ENCODE measurements around the gene ACACB. TPM values are rescaled to one million over a fixed set of nuclear protein-coding genes. Genes with fewer than 3 reads are reported as not detected.
A peak's percentile ranks its signal among the peaks of the same experiment; 100 is the strongest.

ACACB gene
- total and polyA plus RNA-seq, 7 experiments from 2014 or later: 3.8 to 58.3 (median 30.9) TPM

DNA sequence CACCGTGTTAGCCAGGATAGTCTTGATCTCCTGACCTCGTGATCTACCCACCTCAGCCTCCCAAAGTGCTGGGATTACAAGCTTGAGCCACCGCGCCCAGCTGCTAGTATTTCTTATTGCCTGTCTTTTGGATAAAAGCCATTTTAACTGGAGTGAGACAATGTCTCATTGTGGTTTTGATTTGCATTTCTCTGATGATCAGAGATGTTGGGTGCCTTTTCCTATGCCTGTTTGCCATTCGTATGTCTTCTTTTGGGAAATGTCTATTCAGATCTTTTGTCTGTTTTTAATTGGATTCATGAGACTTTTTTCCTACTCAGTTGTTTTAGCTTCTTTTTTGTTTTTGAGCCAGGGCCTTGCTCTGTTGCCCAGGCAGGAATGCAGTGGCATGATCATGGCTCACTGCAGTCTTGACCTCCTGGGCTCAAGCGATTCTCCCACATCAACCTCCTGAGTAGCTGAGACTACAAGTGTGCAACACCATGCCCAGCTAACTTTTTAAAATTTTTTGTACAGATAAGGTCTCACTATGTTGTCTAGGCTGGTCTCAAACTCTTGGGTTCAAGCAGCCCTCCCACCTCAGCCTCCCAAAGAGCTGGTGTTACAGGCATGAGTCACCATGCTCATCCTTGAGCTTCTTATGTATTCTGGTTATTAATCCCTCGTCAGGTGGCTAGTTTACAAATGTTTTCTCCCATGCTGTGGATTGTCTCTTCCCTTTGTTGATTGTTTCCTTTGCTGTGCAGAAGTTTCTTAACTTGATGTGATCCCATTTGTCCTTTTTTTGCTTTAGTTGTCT lies 65.9 kb downstream of the ACACB start:
- Mint-ChIP-seq H3K9me3 (no peaks in the 10 kb centered on the region), H3K27ac (peak overlapping the region in 1 of 9 donors; percentile 13)
- POLR2A ChIA-PET: no interaction called here

DNA sequence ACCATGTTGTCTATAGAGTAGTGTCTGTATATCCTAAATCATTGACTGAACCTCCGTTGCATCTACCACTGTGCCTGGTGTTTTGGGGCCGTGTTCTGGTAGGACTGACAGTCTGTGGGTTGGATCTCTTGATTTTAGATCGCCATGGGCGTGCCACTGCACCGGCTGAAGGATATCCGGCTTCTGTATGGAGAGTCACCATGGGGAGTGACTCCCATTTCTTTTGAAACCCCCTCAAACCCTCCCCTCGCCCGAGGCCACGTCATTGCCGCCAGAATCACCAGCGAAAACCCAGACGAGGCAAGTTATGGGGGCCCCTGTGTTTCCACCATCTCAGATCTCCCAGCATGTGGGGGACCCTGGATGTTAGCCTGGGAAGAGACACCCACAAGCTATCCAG lies 69.1 kb downstream of the ACACB start:
- Histone ChIP-seq H3K27ac (ENCODE audit: low read depth, low read length) (no peak overlapping the region), H3K9me3 (ENCODE audit: control insufficient read depth in 2 of 3, low read length in 3 of 3) (no peaks in the 10 kb centered on the region), H3K36me3 (ENCODE audit: control insufficient read depth in 2 of 3, insufficient read depth in 3 of 3, low read length in 3 of 3) (peaks cover 0 to 34% (median 3%) of the 10 kb centered on the region in 3 experiments), H3K27me3 (ENCODE audit: control insufficient read depth in 2 of 2, insufficient read depth in 2 of 2, low read length in 2 of 2) (no peaks in the 10 kb centered on the region), H3K4me1 (ENCODE audit: control insufficient read depth in 2 of 2, insufficient read depth in 2 of 2, low read length in 2 of 2) (no peaks in the 10 kb centered on the region), H3K4me3 (ENCODE audit: low read length) (no peak overlapping the region)
- no peak for DNase-seq
- no peak overlapping the region for H3K4me3 Mint-ChIP-seq
- POLR2A ChIA-PET: no interaction called here
- peaks cover 0 to 51% (median 29%) of the 10 kb centered on the region in 5 donors for H3K36me3 Mint-ChIP-seq
- intact Hi-C loops (cut with micrococcal nuclease): no loop called here
- no peaks in the 10 kb centered on the region for H3K27me3 Mint-ChIP-seq
- no peak for ATAC-seq
- H3K9me3 Mint-ChIP-seq: no peaks in the 10 kb centered on the region
- CTCF ChIA-PET: no interaction called here
- no peak overlapping the region for H3K27ac Mint-ChIP-seq
- H3K4me1 Mint-ChIP-seq: no peaks in the 10 kb centered on the region

More for the DNA sequence above, 65.9 kb downstream of the ACACB start:
- CTCF ChIA-PET: no interaction called here
- Histone ChIP-seq H3K9me3 (ENCODE audit: control insufficient read depth in 2 of 3, low read length in 3 of 3) (no peaks in the 10 kb centered on the region), H3K27me3 (ENCODE audit: control insufficient read depth in 2 of 2, insufficient read depth in 2 of 2, low read length in 2 of 2) (no peaks in the 10 kb centered on the region), H3K4me1 (ENCODE audit: control insufficient read depth in 2 of 2, insufficient read depth in 2 of 2, low read length in 2 of 2) (no peaks in the 10 kb centered on the region), H3K36me3 (ENCODE audit: control insufficient read depth in 2 of 3, insufficient read depth in 3 of 3, low read length in 3 of 3) (peaks cover 0 to 39% (median 3%) of the 10 kb centered on the region in 3 experiments), H3K27ac (ENCODE audit: low read depth, low read length) (no peak overlapping the region), H3K4me3 (ENCODE audit: low read length) (no peak overlapping the region)
- Mint-ChIP-seq H3K4me1 (no peaks in the 10 kb centered on the region), H3K36me3 (peaks cover 0 to 67% (median 42%) of the 10 kb centered on the region in 5 donors), H3K4me3 (no peak overlapping the region), H3K27me3 (no peaks in the 10 kb centered on the region)
- DNase-seq: no peak
- intact Hi-C loops (cut with micrococcal nuclease): no loop called here
- ATAC-seq: no peak

DNA sequence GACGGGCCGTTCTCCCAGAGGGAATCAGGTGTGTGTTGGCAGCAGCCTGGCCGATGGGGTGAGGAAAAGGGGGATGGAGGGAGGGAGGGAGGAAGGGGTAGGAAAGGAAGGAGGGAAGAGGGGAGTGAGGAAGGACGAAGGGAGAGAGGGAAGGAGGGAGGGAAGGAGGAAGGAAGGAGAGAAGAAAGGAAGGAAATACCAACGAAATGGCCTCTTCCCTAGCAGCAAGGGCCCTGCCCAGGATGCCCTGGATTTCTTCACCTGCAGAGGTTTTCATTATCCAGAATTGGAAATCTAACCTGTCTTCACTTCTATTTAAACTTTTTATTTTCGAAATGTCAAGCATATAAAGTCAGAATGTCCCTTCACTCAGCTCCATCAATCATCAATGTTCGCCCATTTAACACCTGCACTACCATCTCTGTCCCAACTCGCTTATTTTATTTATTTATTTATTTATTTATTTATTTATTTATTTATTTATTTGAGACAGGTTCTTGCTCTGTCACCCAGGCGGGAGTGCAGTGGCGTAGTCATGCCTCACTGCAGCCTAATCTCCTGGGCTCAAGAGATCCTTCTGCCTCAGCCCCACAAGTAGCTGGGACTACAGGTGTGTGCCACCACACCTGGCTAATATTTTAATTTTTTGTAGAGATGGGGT lies 70.7 kb downstream of the ACACB start:
- no peaks in the 10 kb centered on the region for H3K27me3 Mint-ChIP-seq
- peaks cover 0 to 51% (median 20%) of the 10 kb centered on the region in 5 donors for H3K36me3 Mint-ChIP-seq
- peaks cover 0 to 42% (median 3%) of the 10 kb centered on the region in 3 experiments for H3K36me3 ChIP-seq (ENCODE audit: control insufficient read depth in 2 of 3, insufficient read depth in 3 of 3, low read length in 3 of 3)
- H3K4me1 Mint-ChIP-seq: no peaks in the 10 kb centered on the region
- no peaks in the 10 kb centered on the region for H3K27me3 ChIP-seq (ENCODE audit: control insufficient read depth in 2 of 2, insufficient read depth in 2 of 2, low read length in 2 of 2)
- H3K4me3 ChIP-seq (ENCODE audit: low read length): no peak overlapping the region
- H3K27ac Mint-ChIP-seq: no peak overlapping the region
- no peaks in the 10 kb centered on the region for H3K9me3 Mint-ChIP-seq
- H3K27ac ChIP-seq (ENCODE audit: low read depth, low read length): no peak overlapping the region
- no peak for DNase-seq
- ATAC-seq: no peak
- intact Hi-C loops (cut with micrococcal nuclease): no loop called here
- no peaks in the 10 kb centered on the region for H3K4me1 ChIP-seq (ENCODE audit: control insufficient read depth in 2 of 2, insufficient read depth in 2 of 2, low read length in 2 of 2)
- CTCF ChIA-PET: no interaction called here
- no peaks in the 10 kb centered on the region for H3K9me3 ChIP-seq (ENCODE audit: control insufficient read depth in 2 of 3, low read length in 3 of 3)
- H3K4me3 Mint-ChIP-seq: no peak overlapping the region
- POLR2A ChIA-PET: no interaction called here

DNA sequence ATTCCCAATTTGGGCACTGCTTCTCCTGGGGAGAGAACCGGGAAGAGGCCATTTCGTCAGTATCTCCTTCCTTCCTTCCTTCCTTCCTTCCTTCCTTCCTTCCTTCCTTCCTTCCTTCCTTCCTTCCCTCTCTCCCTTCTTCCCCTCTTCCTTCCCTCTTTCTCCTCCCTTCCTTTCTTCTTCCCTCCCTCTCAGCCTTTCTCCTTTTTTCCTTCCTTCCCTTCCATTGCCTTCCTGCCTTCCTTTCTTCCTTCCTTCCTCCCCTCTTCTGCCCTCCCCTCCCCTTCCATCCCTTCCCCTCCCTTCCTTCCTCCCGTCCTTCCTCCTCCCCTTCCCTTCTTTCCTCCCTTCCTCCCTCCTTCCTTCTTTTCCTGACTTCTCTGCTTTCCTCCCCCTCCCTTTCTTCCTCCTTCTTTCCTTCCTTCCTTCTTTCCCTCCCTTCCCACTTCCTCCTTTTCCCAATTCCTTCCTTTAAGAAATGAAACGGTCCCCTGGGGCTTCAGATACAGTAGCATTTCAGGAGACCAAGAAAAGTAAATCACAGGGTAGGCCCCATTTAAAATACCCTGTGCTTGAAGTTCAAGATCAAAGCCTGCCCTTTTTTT lies 71.8 kb downstream of the ACACB start:
- H3K4me1 Mint-ChIP-seq: no peaks in the 10 kb centered on the region
- no peak overlapping the region for H3K27ac ChIP-seq (ENCODE audit: low read depth, low read length)
- no peaks in the 10 kb centered on the region for H3K9me3 ChIP-seq (ENCODE audit: control insufficient read depth in 2 of 3, low read length in 3 of 3)
- no peaks in the 10 kb centered on the region for H3K9me3 Mint-ChIP-seq
- ChIA-PET POLR2A (no interaction called here), CTCF (no interaction called here)
- no peaks in the 10 kb centered on the region for H3K27me3 ChIP-seq (ENCODE audit: control insufficient read depth in 2 of 2, insufficient read depth in 2 of 2, low read length in 2 of 2)
- peaks cover 0 to 48% (median 19%) of the 10 kb centered on the region in 5 donors for H3K36me3 Mint-ChIP-seq
- H3K4me3 Mint-ChIP-seq: no peak overlapping the region
- ATAC-seq (no peak), DNase-seq (no peak)
- H3K4me3 ChIP-seq (ENCODE audit: low read length): no peak overlapping the region
- peaks cover 0 to 44% (median 3%) of the 10 kb centered on the region in 3 experiments for H3K36me3 ChIP-seq (ENCODE audit: control insufficient read depth in 2 of 3, insufficient read depth in 3 of 3, low read length in 3 of 3)
- intact Hi-C loops (cut with micrococcal nuclease): no loop called here
- H3K27me3 Mint-ChIP-seq: no peaks in the 10 kb centered on the region
- no peaks in the 10 kb centered on the region for H3K4me1 ChIP-seq (ENCODE audit: control insufficient read depth in 2 of 2, insufficient read depth in 2 of 2, low read length in 2 of 2)
- H3K27ac Mint-ChIP-seq: no peak overlapping the region

DNA sequence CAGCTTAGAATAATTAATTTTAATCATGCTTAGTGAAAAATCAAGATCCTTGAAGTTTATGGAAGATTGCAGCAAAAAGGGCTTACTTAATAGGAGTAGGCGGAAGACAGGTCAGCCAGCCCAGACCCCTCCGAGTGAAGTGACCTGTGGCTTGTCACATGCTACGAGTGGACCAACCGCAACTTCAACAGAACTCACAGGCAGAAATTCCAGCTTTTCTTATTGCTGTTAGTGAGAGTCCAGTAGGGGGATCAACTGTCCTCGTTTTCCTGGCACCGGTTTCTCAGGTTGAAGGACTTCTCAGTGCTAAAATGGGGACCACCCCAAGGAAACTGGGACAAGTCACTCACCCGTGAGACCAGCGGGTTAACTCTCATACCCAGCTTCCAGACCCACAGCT lies 72.9 kb downstream of the ACACB start:
- no peaks in the 10 kb centered on the region for H3K9me3 Mint-ChIP-seq

DNA sequence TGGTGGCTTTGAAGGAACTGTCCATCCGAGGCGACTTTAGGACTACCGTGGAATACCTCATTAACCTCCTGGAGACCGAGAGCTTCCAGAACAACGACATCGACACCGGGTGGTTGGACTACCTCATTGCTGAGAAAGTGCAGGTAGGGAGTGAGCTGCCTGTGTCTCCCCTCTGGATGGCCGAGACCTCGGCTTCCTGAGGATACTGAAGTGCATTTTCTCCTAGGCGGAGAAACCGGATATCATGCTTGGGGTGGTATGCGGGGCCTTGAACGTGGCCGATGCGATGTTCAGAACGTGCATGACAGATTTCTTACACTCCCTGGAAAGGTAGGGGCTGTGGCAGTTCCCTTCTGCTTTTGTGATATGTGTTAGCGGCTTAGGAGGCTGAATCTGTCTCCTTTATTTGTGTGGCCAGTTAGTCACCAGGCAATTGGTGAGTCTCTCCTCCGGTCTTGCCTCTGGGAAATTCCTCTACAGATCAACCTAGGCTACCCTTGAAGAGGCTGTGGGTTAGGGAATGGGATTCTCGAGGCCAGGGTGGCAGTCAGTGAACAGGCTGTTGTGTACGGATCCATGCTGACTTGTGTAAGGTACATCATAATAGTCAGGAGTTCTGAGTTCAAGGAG lies 75.3 kb downstream of the ACACB start:
- Mint-ChIP-seq H3K4me3 (no peak overlapping the region), H3K9me3 (peaks cover 0 to 7% (median 0%) of the 10 kb centered on the region in 11 donors), H3K4me1 (no peaks in the 10 kb centered on the region), H3K36me3 (peaks cover 8 to 55% (median 27%) of the 10 kb centered on the region in 5 donors), H3K27me3 (no peaks in the 10 kb centered on the region), H3K27ac (peak overlapping the region in 1 of 9 donors; percentile 62)
- H3K36me3 ChIP-seq (ENCODE audit: control insufficient read depth in 2 of 3, insufficient read depth in 3 of 3, low read length in 3 of 3): peaks cover 0 to 53% (median 4%) of the 10 kb centered on the region in 3 experiments
- H3K27me3 ChIP-seq (ENCODE audit: control insufficient read depth in 2 of 2, insufficient read depth in 2 of 2, low read length in 2 of 2): no peaks in the 10 kb centered on the region
- H3K27ac ChIP-seq (ENCODE audit: low read depth, low read length): no peak overlapping the region
- no peaks in the 10 kb centered on the region for H3K4me1 ChIP-seq (ENCODE audit: control insufficient read depth in 2 of 2, insufficient read depth in 2 of 2, low read length in 2 of 2)
- no peak for DNase-seq
- ATAC-seq: no peak
- ChIA-PET CTCF (no interaction called here), POLR2A (no interaction called here)
- intact Hi-C loops (cut with micrococcal nuclease): no loop called here
- H3K4me3 ChIP-seq (ENCODE audit: low read length): no peak overlapping the region
- peaks cover 0 to 6% (median 0%) of the 10 kb centered on the region in 3 experiments for H3K9me3 ChIP-seq (ENCODE audit: control insufficient read depth in 2 of 3, low read length in 3 of 3)

More for the DNA sequence above, 72.9 kb downstream of the ACACB start:
- no peaks in the 10 kb centered on the region for H3K4me1 Mint-ChIP-seq
- H3K27me3 ChIP-seq (ENCODE audit: control insufficient read depth in 2 of 2, insufficient read depth in 2 of 2, low read length in 2 of 2): no peaks in the 10 kb centered on the region
- H3K27me3 Mint-ChIP-seq: no peaks in the 10 kb centered on the region
- no peak overlapping the region for H3K4me3 ChIP-seq (ENCODE audit: low read length)
- H3K9me3 ChIP-seq (ENCODE audit: control insufficient read depth in 2 of 3, low read length in 3 of 3): no peaks in the 10 kb centered on the region
- H3K36me3 ChIP-seq (ENCODE audit: control insufficient read depth in 2 of 3, insufficient read depth in 3 of 3, low read length in 3 of 3): peaks cover 0 to 51% (median 3%) of the 10 kb centered on the region in 3 experiments
- CTCF ChIA-PET: no interaction called here
- no peak for DNase-seq
- intact Hi-C loops (cut with micrococcal nuclease): no loop called here
- no peaks in the 10 kb centered on the region for H3K4me1 ChIP-seq (ENCODE audit: control insufficient read depth in 2 of 2, insufficient read depth in 2 of 2, low read length in 2 of 2)
- ATAC-seq: no peak
- H3K27ac ChIP-seq (ENCODE audit: low read depth, low read length): no peak overlapping the region
- POLR2A ChIA-PET: no interaction called here
- H3K4me3 Mint-ChIP-seq: no peak overlapping the region
- H3K36me3 Mint-ChIP-seq: peaks cover 0 to 45% (median 14%) of the 10 kb centered on the region in 5 donors
- no peak overlapping the region for H3K27ac Mint-ChIP-seq
